GM18517 (cell line): ENCODE results near the gene DIP2C.

Source experiments
- ATAC-seq: cut with Tn5 transposase; IDR thresholded peaks from one replicate; pipeline ENCODE4 v1.9.1; 2021; ENCODE audit warnings: mild to moderate bottlenecking, moderate library complexity; ENCODE audit not compliant: unreplicated experiment

Gene DIP2C

GRCh38 chr10:677750-678661 is 11.5 kb downstream of the DIP2C start:
- no peak for ATAC-seq

- no peak for ATAC-seq
Measured at GRCh38 chr10:677038-677437, 12.4 kb downstream of the DIP2C start.

- ATAC-seq: no peak
Measured at GRCh38 chr10:676178-676577, 13.3 kb downstream of the DIP2C start.

DNA sequence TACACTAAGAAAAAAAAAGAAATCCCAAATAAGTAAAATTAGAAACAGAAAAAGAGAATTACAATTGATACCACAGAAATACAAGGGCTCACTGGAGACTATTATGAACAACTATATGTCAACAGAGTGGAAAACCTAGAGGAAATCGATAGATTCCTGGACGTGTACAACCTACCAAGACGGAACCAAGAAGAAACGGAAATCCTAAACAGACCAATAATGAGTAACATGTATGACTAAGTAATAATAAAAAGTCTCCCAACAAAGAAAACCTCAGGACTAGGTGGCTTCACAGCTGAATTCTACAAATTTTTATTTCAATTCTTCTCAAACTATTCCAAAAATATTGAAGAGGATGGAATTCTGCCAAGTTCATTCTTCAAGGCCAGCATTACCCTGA is 13.9 kb downstream of the DIP2C start:
- no peak for ATAC-seq

DNA sequence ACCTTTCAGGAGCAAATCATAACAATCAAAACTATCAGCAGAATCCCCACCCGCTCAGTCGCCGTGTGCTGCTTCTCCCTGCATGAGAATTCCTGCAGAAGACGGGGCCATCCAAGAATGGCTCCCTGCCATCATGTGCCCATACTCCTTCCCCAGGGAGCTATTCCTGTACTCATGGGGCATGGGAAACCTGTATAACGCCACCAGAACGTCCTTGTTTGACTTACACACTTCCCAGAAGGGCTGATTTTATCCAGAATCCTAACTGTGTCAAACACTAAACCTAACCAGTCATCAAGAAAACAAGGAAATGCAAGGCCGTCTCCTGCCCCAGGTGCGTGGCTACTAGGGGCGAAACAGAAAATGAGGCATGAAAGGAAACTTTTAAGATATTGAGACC is 16.0 kb downstream of the DIP2C start:
- ATAC-seq: no peak

DNA sequence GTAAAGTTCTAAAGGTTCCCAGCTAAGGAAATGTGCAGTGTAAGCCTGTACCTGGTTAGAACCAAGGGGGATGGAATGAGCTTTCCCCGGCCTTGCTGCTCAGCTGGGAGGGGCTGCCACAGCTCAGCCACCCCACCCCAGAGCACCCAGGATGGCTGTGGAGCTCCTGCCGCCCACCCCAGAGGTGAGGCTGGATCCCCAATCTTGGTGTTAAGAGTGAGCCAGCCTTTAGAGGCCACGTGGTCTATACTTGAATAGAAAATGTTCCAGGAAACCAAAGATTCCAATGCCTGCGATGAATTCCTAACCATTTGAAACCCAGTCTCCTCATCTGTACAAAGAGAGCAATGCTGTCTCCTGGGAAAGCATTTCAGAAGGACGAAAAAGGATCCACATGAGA is 16.5 kb downstream of the DIP2C start:
- ATAC-seq: no peak

GRCh38 chr10:672203-672602 is 17.3 kb downstream of the DIP2C start:
- ATAC-seq: no peak

DNA sequence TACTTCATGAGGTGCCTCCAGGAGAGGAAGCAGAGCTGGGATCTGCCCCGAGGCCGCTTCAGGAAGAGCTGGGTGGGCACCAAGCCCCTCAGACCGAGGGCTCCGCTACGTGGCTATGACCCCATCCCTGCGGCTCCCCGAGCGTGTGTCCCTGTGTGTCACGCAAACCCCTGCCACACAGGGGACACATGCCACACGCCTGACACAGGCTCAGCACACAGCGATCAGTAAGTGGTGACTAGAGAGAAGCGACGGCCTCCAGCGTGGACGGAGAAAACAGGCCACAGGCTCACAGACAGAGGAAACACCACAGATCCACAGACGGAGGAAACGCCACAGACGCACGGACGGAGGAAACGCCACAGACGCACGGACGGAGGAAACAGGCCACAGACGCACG is 18.5 kb downstream of the DIP2C start:
- ATAC-seq: no peak

GRCh38 chr10:670038-670437 is 19.4 kb downstream of the DIP2C start:
- ATAC-seq: no peak

DNA sequence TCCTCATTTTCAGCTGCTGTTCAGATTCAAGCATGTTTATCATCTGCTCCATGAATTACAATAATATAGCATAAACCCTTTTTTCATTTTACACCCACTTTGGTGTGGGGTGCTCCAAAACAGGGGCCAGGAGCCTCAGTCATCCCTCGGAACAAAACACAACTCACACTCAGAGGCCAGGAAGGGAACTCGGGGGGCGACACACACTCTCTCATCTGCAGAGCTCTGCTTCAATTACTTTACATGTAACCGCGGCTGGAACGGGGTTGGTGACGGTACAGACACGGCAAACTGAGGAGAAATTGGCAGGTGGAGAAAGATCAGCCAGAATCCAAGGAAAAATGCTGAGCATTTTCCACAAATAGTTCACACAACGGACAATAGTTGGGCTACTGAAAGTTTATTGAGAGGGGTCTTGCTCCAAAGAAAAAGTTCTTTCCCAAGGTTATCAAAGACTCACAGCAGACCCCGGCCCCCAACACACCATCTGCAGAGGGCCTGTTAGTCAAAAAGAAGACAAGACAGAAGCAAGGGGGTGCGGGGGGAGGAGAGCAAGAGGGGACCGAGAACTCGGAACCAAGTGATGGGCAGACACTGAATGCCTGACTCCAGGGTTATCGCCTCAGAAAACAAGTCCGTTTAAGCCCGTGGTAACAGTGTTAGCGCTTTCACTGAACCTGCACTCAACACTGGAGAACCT is 20.5 kb downstream of the DIP2C start:
- ATAC-seq: no peak

DNA sequence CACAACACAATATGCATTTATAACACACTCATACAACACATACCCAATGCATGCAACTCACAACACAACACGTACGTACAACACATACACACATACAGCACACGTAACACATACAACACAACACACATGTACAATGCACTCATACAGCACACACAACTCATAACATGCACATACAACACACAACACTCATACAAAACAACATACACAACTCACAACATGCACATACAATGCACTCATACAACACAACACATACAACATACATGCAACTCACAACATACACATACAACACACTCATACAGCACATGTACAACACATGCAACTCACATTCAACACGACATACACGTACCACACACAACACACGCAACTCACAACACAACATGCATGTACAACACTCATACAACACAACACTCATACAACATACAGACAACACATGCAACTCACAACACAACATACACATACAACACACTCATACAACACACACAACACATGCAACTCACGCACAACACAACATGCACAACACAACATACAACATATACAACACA is 21.8 kb downstream of the DIP2C start:
- no peak for ATAC-seq

- no peak for ATAC-seq
Measured at GRCh38 chr10:667096-667495, 22.4 kb downstream of the DIP2C start.

GRCh38 chr10:666237-667012 is 23.0 kb downstream of the DIP2C start:
- ATAC-seq: no peak

DNA sequence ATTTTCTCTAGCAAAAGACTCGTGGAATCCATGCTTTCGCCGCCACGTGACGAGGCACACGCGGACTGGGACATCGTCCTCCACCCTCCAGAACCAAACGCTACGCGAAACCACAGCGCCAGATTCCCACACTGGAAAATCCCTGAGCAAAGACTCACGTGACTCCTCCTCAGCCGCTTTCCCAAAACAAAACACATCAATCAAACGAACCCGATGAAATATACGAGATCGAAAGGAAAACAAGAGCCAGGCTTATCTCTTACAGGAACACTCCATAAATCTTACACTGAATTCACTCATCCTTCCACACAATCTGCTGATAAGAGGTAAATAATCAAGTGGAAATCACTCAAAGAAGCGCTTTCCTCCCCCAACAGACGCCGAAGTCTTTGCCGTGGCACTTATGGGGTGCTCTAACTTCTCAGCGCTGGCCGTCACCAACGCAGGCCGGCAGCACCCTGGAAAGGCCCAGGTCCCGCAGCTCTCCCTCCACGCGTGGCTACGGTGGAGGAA is 23.8 kb downstream of the DIP2C start:
- ATAC-seq: no peak

- ATAC-seq: no peak
Measured at GRCh38 chr10:664893-665292, 24.6 kb downstream of the DIP2C start.

- ATAC-seq: no peak
Measured at GRCh38 chr10:664301-664700, 25.2 kb downstream of the DIP2C start.

DNA sequence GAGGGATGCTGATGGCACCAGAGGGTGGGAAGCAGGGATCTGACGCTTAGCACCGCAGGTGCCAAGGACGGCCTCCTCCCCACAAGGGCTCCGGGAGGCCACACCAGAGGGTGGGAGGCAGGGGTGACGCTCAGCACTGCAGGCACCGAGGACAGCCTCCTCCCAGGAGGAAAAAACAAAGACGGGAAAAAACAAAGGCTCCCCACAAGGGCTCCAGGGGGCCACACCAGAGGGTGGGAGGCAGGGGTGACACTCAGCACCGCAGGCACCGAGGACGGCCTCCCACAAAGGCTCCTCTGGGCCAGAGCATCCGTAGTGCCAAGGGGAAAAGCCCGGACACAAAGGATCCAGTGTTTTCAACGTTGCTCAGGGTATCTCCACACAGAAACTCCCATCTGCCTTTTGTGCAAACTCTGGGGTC is 25.6 kb downstream of the DIP2C start:
- ATAC-seq: no peak

- no peak for ATAC-seq
Measured at GRCh38 chr10:663466-663751, 26.1 kb downstream of the DIP2C start.

GRCh38 chr10:662686-663465 is 26.6 kb downstream of the DIP2C start:
- ATAC-seq: no peak

DNA sequence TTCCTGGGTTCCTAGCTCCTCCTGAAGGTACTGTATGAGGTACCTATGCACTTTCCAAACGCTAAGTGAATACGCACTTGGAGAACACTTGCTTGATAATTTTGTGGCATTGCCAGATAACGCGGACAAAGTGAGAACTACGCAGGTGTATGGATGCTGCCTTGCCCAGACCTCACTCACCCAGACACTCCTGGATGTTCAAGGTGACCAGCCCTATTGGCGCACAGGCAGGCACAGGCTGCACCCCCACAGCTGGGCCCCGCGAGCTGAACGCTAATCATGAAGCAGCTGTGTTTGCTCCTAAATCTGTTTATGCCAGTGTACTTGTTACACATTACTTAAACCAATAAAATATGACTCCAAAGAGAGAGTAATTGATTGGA is 27.3 kb downstream of the DIP2C start:
- no peak for ATAC-seq
